GM12874 (cell line): ENCODE results near the gene RNF121.

Source experiments
- CTCF ChIP-seq: IDR thresholded peaks from 2 replicates; pipeline ENCODE4 v1.5.1; 2011; ENCODE audit warnings: low read depth, mild to moderate bottlenecking, control low read depth, low read length, moderate library complexity; ENCODE audit not compliant: insufficient read depth

The RNF121 gene

DNA sequence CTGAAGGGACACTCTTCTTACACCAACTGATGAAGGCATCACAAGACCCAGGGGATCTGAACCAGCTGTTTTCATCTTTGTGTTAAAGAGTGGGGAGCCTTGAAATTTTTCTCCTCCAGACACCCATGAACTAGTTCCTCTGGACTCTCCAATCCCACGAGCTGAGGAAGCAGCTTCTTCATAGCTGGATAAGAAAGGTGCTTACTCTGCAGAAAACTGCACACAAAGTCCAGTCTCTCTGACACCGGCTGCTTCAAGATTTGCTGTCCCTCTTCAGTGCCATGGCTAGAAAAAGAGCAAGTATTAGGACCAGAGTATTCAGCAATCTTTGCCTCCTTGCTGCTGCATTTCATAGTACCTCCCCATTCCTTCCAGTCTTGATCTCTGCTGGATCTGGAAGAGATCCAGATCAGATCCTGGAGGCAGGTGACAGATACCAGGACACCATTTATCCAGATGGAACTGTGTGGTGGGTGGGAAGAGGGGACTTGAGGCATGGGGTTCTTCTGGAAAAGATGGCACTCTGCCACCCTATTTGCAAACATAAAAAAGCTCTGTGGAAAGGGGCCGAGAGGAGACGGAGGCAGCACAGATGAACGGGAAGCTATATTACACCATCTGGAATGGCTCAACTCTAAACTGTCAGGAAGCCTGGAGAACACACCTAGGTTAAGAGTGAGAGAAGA lies 95.4 kb downstream of the RNF121 start:
- TF ChIP-seq CTCF: no peak

DNA sequence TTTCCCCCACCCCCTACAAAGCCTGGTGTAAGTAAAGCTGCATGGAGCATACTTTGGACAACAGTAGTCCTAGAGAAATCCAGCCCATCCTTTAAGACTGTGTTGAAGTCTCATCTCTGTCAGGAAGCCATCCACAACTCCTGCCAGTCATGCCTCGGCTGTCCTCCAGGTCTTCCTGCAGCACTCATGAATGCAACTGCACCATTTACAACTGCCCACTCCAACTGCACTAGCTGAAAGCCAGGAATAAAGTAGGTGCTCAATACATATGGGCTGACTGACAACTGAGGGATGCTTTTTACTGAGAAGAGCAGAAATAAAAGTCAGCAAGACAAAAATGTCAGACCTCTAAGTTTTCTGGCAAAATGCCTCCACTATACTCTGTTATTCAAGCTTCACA lies 97.2 kb downstream of the RNF121 start:
- no peak for TF ChIP-seq CTCF

DNA sequence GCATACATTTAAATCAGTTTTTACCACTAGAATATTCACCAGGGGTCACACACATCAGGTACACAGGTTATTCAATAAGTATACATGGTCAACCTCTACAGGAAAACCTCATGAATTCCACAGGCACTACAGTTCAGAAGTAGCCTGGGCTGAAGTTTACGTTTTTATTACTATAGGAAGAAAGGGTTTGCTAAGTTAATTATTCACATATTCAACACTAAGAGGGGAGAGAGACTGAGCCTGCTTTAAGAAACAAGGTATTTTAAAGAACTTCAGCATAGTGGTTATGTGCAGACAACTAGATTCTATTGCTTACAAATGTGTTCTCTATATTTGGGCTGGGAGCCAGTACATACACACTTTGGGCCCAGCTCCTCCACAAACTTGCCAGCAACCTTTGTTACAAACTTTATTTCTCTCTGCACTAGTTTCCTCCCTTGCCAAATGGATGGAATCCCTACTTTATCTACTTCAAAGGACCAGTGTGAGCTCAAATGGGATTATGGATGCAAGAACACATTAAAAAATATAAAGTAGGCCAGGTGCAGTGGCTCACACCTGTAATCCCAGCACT lies 101.7 kb downstream of the RNF121 start:
- TF ChIP-seq CTCF: no peak

DNA sequence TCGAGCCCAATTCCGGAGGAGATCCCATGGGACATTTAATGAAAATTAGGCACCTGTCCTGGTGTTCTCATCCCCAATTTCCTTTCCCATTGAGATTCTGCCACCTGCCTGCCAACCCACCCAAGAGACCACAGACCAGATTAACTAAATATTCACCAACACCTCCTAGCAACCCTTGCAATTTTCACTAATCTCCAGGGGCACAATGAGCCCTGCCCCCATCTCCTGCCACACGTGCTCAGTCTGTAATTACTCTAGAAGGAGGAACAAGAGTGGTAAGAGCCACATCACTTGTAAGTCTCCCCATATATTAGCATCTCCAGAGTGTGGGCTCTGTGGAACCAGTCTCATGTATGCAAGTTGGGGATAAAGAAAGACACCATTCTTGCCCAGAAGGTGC lies 107.8 kb downstream of the RNF121 start:
- no peak for TF ChIP-seq CTCF

GRCh38 chr11:72037554-72038311 lies 108.9 kb downstream of the RNF121 start:
- TF ChIP-seq CTCF: no peak

DNA sequence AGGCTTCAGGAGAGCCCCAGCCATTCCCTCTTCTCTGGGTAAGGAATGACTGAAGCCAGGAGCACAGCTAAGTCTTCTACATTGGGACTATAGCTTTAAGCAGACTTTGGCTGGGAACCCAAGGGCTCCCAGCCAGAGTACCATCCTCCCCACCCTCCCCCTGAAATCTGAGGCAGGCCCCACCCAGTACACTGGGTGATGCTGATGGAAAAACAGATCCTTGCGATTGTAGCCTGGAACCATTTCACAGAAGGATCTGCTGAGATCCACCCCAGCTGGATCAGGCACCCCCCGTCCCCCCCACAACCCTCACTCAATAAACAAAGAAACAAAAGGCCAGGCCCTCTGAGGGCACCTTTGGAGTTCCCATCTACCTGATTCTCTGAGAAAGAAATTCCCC lies 109.6 kb downstream of the RNF121 start:
- TF ChIP-seq CTCF: no peak

DNA sequence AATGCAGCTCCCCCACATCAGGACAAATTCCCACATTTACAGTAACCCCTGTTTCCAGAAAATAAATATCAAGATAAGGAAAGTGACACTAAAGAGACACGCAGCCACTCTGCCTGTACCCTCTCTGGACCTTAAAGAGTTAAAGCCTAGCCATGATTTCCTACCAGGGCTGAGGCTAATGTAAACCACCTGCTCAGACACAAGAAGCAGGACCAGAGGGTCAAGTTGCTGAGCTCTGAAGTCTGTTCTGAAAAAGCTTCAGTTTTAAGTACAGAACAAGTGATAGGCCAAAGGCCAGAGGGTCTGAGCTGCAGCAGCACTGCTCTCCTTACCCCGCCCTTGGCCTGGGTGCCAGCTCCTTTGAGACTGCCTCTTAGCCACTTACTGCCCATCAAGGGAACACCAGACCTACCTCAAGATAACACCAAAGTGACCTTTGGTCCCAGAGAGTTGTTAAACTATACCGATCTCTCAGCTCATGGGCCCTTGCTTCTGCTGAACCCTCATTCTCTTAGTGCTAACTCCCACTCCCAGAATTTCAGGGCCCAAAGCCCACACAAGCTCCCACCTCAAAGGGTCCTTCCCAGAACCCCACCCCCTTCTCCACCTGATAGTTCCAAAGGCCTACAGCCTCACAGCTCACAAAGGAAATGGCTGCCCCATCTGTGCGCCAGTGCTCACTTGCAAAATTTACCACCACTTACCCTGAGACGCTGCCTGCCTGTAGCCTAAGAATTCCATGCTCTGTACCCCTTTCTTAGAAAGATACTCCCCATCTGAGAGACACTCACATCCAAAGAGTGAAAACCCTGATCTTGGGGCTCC lies 110.4 kb downstream of the RNF121 start:
- no peak for TF ChIP-seq CTCF
